OCI-LY7 (cell line): ENCODE measurements around the gene TCERG1L. TPM values are rescaled to one million over a fixed set of nuclear protein-coding genes. Genes with fewer than 3 reads are reported as not detected.

Experiments used
- BruUV-seq: library from RNA; stranded (reverse); fragments of 400-500 nt; replicated peaks from 2 replicates; lab custom pipeline; 2021; lab: Mats Ljungman, UMichigan
- CTCF ChIA-PET: fragments of 300-600 bp; sonication (Branson Sonifier 250); formaldehyde crosslinking; loops from one replicate; lab custom pipeline; 2022; ENCODE audit warnings: antibody characterized with exemption; ENCODE audit not compliant: unreplicated experiment; lab: Charles Lee
- POLR2A ChIA-PET: fragments of 300-600 bp; sonication (Branson Sonifier 250); formaldehyde crosslinking; loops from one replicate; lab custom pipeline; 2022; ENCODE audit warnings: antibody characterized with exemption; lab: Charles Lee
- DNase-seq: peaks from one replicate; pipeline ENCODE4 v3.0.0-alpha.2; 2015; ENCODE audit warnings: low spot score
- H2AFZ ChIP-seq: fragments of 200-600 bp; sonication (generic), shearing (Covaris generic); 2 replicates; pipeline ENCODE4 v1.6.1; 2014; ENCODE audit warnings: mild to moderate bottlenecking, antibody characterized with exemption, low read length, moderate library complexity
- H3K27ac ChIP-seq: fragments of 200-600 bp; sonication (generic); 2 replicates; pipeline ENCODE4 v1.5.1; 2014; ENCODE audit warnings: mixed run types, low read depth, mild to moderate bottlenecking, moderate library complexity, low read length, inconsistent platforms; ENCODE audit not compliant: poor library complexity, severe bottlenecking
- H3K36me3 ChIP-seq: fragments of 200-600 bp; sonication (generic); 2 replicates; pipeline ENCODE4 v1.6.1; 2014; ENCODE audit warnings: mild to moderate bottlenecking, antibody characterized with exemption, low read length, moderate library complexity, mixed read lengths; ENCODE audit not compliant: insufficient read depth
- H3K4me1 ChIP-seq: fragments of 200-600 bp; sonication (generic); 2 replicates; pipeline ENCODE4 v1.5.1; 2014; ENCODE audit warnings: mild to moderate bottlenecking, low read length; ENCODE audit not compliant: insufficient read depth, poor library complexity, severe bottlenecking
- H3K4me2 ChIP-seq: fragments of 200-600 bp; sonication (generic); 2 replicates; pipeline ENCODE4 v1.6.1; 2014; ENCODE audit warnings: mild to moderate bottlenecking, low read length
- H3K4me3 ChIP-seq: fragments of 200-600 bp; sonication (generic); 2 replicates; pipeline ENCODE4 v1.5.1; 2014; ENCODE audit warnings: mild to moderate bottlenecking, low read depth, low read length; ENCODE audit not compliant: poor library complexity, severe bottlenecking
- H3K79me2 ChIP-seq: fragments of 200-600 bp; sonication (generic); 2 replicates; pipeline ENCODE4 v1.6.1; 2016; ENCODE audit warnings: low read depth, mild to moderate bottlenecking, low read length, moderate library complexity, mixed read lengths; ENCODE audit not compliant: insufficient read depth
- H3K9me2 ChIP-seq: fragments of 200-600 bp; sonication (generic); 2 replicates; pipeline ENCODE4 v1.6.1; 2016; ENCODE audit warnings: mild to moderate bottlenecking, low read length, mixed read lengths; ENCODE audit not compliant: insufficient read depth
- H3K9me3 ChIP-seq: fragments of 200-600 bp; sonication (generic); 2 replicates; pipeline ENCODE4 v1.6.1; 2014; ENCODE audit warnings: mild to moderate bottlenecking, mixed run types, low read length, mixed read lengths
- H4K20me1 ChIP-seq: fragments of 200-600 bp; sonication (generic); 2 replicates; pipeline ENCODE4 v1.6.1; 2014; ENCODE audit warnings: mild to moderate bottlenecking, antibody characterized with exemption, low read length, moderate library complexity, mixed read lengths; ENCODE audit not compliant: insufficient read depth
- EZH2phosphoT487 ChIP-seq: fragments of 200-600 bp; sonication (generic); IDR thresholded peaks from 2 replicates; pipeline ENCODE4 v1.6.1; 2018; ENCODE audit warnings: low read depth, borderline replicate concordance, mild to moderate bottlenecking, mixed run types, antibody characterized with exemption, low read length, moderate library complexity, mixed read lengths
- intact Hi-C: fragments of 100-400 bp; cut with micrococcal nuclease; formaldehyde crosslinking; loops from one replicate; pipeline ENCODE4 v1.10.0; 2022; ENCODE audit not compliant: unreplicated experiment
- total RNA-seq, 2 experiments: library from RNA; depleted of rRNA in 1 of 2; stranded (reverse); fragments of >200 nt in 1 of 2; shearing (Covaris generic) in 1 of 2; gene quantifications; 2 replicates each; pipeline ENCODE4 v1.2.3, GENCODE V29; 2014 to 2022
- TF ChIP-seq, protein P1 (sequence below): fragments of 200-600 bp; sonication (generic); conservative IDR thresholded peaks from 2 replicates; pipeline ENCODE4 v1.5.1; 2014; ENCODE audit warnings: mild to moderate bottlenecking, antibody characterized with exemption, low read length, moderate library complexity, mixed read lengths

The TCERG1L gene
- total RNA-seq, 2 experiments from 2014 or later: not detected

DNA sequence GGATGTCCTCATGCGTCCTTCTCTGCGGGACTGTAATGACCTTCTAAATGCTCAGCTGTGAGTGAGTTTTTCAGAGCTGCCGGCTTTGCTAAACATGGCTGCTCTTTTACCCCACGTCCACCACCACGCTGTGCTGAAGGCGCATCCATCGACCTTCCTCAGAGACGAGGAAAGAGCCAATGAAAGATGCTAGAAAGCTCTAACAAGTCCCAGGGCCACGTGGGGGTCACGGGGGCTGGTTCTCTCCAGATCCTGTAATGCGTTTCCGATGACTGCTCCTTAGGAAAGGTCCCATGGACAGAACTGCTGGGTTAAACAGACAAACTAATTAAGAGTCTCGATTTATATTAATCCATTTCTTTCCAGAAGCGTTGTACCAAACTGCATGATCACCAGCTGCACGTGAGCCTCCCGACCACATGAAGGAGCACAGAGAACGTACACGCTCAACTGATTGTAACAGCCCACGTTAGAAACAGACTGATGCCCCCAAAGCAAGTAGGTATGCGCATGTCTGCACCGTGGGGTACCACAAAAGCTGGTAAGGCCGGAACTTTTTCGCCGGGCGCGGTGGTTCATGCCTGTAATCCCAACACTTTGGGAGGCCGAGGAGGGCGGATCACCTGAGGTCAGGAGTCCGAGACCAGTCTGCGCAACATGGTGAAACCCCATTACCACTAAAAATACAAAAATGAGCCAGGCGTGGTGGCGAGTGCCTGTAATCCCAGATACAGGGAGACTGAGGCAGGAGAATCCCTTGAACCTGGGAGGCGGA, 109.6 kb downstream of the TCERG1L start:
- Histone ChIP-seq H3K79me2 (no peaks in the 10 kb centered on the region), H2AFZ (no peak overlapping the region), H3K9me3 (no peaks in the 10 kb centered on the region), H3K9me2 (no peaks in the 10 kb centered on the region), H3K4me1 (no peaks in the 10 kb centered on the region), H4K20me1 (no peaks in the 10 kb centered on the region), H3K27ac (no peak overlapping the region), H3K4me3 (no peak overlapping the region), H3K4me2 (no peak overlapping the region), H3K36me3 (no peaks in the 10 kb centered on the region)
- no peak for DNase-seq
- intact Hi-C loops: no loop called here
- BruUV-seq: no TSS peak
- TF ChIP-seq, protein P1, sequence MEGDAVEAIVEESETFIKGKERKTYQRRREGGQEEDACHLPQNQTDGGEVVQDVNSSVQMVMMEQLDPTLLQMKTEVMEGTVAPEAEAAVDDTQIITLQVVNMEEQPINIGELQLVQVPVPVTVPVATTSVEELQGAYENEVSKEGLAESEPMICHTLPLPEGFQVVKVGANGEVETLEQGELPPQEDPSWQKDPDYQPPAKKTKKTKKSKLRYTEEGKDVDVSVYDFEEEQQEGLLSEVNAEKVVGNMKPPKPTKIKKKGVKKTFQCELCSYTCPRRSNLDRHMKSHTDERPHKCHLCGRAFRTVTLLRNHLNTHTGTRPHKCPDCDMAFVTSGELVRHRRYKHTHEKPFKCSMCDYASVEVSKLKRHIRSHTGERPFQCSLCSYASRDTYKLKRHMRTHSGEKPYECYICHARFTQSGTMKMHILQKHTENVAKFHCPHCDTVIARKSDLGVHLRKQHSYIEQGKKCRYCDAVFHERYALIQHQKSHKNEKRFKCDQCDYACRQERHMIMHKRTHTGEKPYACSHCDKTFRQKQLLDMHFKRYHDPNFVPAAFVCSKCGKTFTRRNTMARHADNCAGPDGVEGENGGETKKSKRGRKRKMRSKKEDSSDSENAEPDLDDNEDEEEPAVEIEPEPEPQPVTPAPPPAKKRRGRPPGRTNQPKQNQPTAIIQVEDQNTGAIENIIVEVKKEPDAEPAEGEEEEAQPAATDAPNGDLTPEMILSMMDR: no peak
- no peak for TF ChIP-seq EZH2phosphoT487
- ChIA-PET POLR2A (no interaction called here), CTCF (no interaction called here)

DNA sequence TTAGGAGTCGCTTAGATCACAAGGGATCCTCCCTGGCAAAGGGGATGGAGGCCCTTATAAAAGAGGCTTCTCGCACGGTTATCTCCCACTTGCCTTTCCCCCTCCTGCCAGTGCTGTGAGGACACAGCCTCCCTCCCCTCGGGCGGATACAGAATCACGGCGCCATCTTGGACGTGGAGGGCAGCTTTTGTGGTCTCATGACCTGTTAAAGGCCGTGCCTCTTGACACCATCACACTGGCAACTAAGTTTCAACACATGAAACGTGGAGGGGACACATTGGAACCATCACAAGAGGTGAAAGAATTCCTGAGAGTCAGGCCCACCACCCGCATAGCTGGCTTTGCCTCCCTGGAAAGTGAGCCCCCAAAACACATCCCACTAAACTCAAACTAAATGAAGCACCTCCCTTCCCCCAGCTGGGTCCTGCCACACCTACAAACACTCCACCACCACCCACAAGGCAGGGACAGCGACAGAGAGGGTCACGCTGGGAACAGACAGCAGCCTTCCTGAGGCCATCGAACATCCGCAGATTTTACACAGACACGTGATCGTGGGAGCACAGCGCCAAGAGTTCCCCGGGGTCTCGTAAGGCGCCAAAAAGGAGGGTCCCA, 110.6 kb downstream of the TCERG1L start:
- ChIA-PET POLR2A (no interaction called here), CTCF (no interaction called here)
- no peaks in the 10 kb centered on the region for H4K20me1 ChIP-seq
- BruUV-seq: no TSS peak
- no peaks in the 10 kb centered on the region for H3K4me1 ChIP-seq
- no peak overlapping the region for H3K27ac ChIP-seq
- H3K79me2 ChIP-seq: no peaks in the 10 kb centered on the region
- TF ChIP-seq EZH2phosphoT487: no peak
- TF ChIP-seq, protein P1: no peak
- no peak overlapping the region for H2AFZ ChIP-seq
- H3K9me3 ChIP-seq: no peaks in the 10 kb centered on the region
- H3K9me2 ChIP-seq: no peaks in the 10 kb centered on the region
- DNase-seq: no peak
- no peaks in the 10 kb centered on the region for H3K36me3 ChIP-seq
- intact Hi-C loops: no loop called here
- no peak overlapping the region for H3K4me3 ChIP-seq
- no peak overlapping the region for H3K4me2 ChIP-seq

DNA sequence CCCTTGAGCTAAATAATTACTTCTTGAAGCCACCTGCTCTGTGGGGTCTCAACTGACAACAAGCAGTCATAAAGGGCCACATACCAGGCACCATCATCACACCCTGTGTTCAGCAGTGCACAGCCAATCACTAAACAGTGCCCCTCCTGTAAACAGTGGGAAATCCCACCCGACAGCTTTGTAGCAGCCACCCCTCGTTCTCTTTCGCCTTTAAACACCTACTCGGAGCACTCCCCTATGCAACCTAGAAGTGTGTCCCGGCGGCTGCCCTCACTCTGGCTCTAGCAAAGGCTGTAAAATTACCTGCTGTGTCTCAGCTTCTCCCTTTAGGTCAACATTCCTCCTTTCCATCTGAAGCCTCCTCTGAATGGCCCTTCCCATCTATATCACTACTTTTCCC, 111.9 kb downstream of the TCERG1L start:
- H3K9me3 ChIP-seq: no peaks in the 10 kb centered on the region
- no peak overlapping the region for H2AFZ ChIP-seq
- H3K36me3 ChIP-seq: no peaks in the 10 kb centered on the region
- no peaks in the 10 kb centered on the region for H3K9me2 ChIP-seq
- no peaks in the 10 kb centered on the region for H4K20me1 ChIP-seq
- ChIA-PET POLR2A (no interaction called here), CTCF (no interaction called here)
- no peaks in the 10 kb centered on the region for H3K79me2 ChIP-seq
- H3K4me3 ChIP-seq: no peak overlapping the region
- no TSS peak for BruUV-seq
- intact Hi-C loops: no loop called here
- TF ChIP-seq, protein P1: no peak
- TF ChIP-seq EZH2phosphoT487: no peak
- H3K4me1 ChIP-seq: no peaks in the 10 kb centered on the region
- no peak for DNase-seq
- H3K4me2 ChIP-seq: no peak overlapping the region
- H3K27ac ChIP-seq: no peak overlapping the region
